VCaP (cell line): Measurements from ENCODE around the gene ZBTB4.

Experiments used
- H3K27ac ChIP-seq: fragments of 450-650 bp; 2 replicates; pipeline ENCODE4 v1.5.1; 2017
- TF ChIP-seq, protein P1 (sequence below): fragments of 450-650 bp; conservative IDR thresholded peaks from 2 replicates; pipeline ENCODE4 v1.5.1; 2017; ENCODE audit warnings: mild to moderate bottlenecking, moderate library complexity

ZBTB4 gene

DNA sequence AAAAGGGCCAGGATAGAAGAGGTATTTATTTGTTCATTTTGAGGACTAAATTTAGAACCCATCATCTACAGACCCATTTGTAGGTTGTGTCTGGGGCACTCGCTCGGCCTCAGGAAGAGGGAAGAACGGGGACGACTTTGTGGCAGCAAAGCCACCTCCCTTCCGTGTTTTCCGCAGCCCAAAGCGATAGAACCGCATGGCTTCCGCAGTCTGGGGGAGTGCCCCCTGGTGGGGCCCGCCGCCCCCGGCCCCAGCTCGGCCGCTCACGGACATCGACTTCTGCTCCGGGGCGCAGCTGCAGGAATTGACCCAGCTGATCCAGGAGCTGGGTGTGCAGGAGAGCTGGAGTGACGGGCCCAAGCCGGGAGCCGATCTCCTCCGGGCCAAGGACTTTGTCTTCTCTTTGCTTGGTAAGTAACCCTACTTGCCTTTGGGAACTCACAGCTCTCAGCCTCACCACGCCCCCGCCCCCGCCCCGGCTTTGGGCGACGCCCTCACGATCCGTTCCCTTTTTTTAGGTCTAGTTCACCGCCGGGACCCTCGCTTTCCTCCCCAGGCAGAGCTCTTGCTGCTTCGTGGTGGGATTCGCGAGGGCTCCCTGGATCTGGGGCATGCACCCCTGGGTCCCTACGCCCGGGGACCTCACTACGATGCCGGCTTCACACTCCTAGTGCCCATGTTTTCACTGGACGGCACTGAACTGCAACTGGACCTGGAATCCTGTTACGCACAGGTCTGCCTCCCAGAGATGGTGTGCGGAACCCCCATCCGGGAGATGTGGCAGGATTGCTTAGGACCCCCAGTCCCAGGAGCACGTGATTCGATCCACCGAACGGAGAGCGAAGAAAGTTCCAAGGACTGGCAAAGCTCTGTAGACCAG lies 43.5 kb downstream of the ZBTB4 start:
- H3K27ac ChIP-seq = peak overlapping the region; percentile 67

DNA sequence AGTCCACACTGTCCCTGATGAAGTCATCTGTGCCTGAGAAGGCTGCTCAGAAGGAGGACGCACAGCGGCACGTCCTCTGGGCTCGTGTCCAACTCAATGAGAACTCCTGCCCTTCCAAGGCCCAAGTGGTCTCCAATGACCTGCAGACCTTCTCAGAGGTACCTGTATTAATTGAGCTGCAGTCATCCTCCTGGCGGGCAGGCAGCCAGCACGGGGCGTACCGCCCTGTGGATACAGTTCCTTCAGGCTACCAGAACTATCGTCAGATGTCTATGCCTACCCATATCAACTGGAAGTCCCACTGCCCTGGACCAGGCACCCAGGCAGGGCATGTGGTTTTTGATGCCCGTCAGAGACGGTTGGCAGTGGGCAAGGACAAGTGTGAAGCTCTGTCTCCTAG lies 47.1 kb downstream of the ZBTB4 start:
- TF ChIP-seq, protein P1, sequence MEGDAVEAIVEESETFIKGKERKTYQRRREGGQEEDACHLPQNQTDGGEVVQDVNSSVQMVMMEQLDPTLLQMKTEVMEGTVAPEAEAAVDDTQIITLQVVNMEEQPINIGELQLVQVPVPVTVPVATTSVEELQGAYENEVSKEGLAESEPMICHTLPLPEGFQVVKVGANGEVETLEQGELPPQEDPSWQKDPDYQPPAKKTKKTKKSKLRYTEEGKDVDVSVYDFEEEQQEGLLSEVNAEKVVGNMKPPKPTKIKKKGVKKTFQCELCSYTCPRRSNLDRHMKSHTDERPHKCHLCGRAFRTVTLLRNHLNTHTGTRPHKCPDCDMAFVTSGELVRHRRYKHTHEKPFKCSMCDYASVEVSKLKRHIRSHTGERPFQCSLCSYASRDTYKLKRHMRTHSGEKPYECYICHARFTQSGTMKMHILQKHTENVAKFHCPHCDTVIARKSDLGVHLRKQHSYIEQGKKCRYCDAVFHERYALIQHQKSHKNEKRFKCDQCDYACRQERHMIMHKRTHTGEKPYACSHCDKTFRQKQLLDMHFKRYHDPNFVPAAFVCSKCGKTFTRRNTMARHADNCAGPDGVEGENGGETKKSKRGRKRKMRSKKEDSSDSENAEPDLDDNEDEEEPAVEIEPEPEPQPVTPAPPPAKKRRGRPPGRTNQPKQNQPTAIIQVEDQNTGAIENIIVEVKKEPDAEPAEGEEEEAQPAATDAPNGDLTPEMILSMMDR = no peak
- H3K27ac ChIP-seq = no peak overlapping the region

More for the DNA sequence above, 43.5 kb downstream of the ZBTB4 start:
- TF ChIP-seq, protein P1 = no peak; the same call in 1 of the 2 replicates

DNA sequence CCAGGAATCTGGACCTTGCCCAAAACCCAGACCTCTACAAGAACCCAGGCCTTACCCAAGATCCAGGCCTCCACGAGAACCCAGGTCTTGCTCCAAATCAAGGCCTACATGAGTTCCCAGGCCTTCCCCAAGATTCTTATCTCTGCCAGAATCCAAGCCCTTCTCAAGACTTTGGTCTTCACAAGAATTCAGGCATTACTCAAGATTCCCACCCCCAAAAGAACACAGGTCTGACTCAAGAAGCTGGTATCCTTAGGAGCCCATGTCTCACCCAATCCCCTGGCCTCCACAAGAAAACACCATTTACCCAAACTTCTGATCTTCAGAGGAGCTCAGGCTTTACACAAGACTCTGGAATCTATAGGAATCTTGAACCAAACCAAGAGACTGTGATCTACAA lies 48.2 kb downstream of the ZBTB4 start:
- TF ChIP-seq, protein P1 = no peak
- H3K27ac ChIP-seq = no peak overlapping the region

DNA sequence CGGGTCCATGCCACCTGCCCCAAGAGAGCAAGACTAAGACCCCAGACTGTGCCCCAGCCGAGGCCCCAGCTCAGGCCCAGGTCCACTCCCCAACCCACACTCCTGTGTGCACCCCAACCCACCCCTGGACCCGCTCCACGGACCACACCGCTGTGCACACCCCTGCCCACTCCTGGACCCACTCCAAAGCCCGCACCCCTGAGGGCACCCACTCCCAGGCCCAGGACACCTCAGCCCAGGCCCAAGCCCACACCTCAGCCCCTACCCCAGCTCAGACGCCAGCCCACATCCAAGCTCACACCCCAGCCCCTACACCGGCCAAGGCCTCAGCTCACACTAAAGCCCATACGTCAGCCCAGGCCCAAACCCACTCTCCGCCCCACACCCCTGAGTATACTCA lies 49.7 kb downstream of the ZBTB4 start:
- no peak overlapping the region for H3K27ac ChIP-seq
- TF ChIP-seq, protein P1 = no peak

DNA sequence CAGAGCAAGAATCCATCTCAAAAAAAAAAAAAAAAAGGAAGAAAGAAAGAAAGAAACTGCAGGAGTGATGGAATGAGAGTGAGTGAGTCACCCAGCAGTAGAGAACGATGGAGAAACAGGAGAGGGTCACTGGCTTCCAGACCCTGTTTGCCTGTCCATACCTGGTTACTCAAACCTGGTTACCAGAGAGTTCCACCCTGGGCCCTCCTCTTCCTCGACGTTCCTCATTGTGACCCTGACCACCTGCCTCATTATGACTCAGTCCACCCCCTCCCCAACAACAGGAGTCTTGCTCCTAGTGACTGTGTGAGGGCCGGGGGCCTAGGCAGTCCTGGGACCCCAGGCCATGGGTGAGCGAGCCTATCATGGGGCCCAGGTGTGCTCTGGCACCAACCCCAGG lies 50.9 kb downstream of the ZBTB4 start, which contains the start of gene SPEM3:
Gene SPEM3, plus strand, starts transcription at position 301 of the 400 bp plus-strand sequence. Its CDS starts 46 bp downstream, at position 347.
- TF ChIP-seq, protein P1 = no peak
- no peak within 1 kb of the TSS for H3K27ac ChIP-seq

DNA sequence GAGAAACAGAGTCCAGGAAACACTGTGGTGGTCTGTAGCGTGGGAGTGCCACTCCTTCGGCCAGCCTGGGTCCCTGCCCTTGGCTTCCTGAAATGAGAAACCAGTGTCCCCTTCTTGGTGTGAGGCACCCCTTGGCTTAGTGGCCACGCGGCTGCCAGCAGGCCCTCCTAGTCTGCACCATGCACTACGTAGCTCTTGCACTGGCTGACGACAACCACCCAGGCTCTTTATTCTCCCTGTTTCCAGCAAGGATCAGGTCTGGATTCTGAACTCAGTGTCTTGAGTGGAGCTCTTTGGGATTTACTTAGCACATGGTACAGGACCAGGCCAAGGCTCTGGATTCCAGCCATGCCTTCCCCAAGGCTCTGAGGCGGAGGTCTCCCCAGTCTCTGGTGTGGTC lies 51.9 kb downstream of the ZBTB4 start:
- TF ChIP-seq, protein P1 = no peak
- H3K27ac ChIP-seq = no peak overlapping the region

DNA sequence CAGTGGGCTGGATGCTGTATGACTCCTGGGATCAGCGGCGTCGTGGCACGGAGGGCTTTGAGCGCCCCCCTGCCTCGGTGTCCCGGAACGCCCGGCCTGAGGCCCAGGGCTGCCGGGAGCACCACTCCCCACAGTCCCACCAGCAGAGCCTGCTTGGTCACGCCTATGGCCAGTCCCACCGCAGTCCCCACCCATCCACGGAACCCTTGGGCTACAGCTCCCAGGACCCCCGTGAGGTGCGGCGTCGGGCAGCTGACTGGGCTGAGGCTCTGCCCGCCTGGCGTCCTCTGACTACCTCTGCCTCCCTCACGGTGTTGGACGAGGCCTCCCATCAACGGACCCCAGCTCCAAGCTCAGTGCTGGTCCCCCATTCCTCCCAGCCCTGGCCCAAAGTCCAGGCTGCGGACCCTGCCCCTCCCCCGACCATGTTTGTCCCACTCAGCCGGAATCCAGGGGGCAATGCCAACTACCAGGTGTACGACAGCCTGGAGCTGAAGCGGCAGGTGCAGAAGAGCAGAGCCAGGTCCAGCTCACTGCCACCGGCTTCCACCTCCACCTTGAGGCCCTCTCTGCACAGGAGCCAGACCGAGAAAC lies 52.4 kb downstream of the ZBTB4 start:
- TF ChIP-seq, protein P1 = no peak
- H3K27ac ChIP-seq = no peak overlapping the region
